ENCODE measurements around the gene NRGN.
A peak's percentile ranks its signal among the peaks of the same experiment; 100 is the strongest.

The NRGN gene

GRCh38 chr11:124722176-124722575 lies 17.6 kb upstream of the NRGN start:
- H3K36me3 ChIP-seq (ENCODE audit: insufficient read depth, low read length) = no peaks in the 10 kb centered on the region
- H3K9ac ChIP-seq (ENCODE audit: low read length) = no peak overlapping the region
- H3K27me3 ChIP-seq (ENCODE audit: control insufficient read depth in 1 of 2, insufficient read depth in 2 of 2, low read length in 2 of 2) = peaks cover 15 to 46% of the 10 kb centered on the region in 2 donors
- H3K4me1 ChIP-seq (ENCODE audit: insufficient read depth, low read length) = peaks cover 6% of the 10 kb centered on the region
- H3K27ac ChIP-seq (ENCODE audit: low read depth, low read length) = no peak overlapping the region
- no peak overlapping the region for H3K4me3 ChIP-seq (ENCODE audit: low read depth in 1 of 2, low read length in 2 of 2)
- H3K9me3 ChIP-seq (ENCODE audit: low read length) = no peaks in the 10 kb centered on the region

GRCh38 chr11:124724979-124725718 lies 14.6 kb upstream of the NRGN start:
- H3K27ac ChIP-seq (ENCODE audit: low read depth, low read length) = no peak overlapping the region
- H3K27me3 ChIP-seq (ENCODE audit: control insufficient read depth in 1 of 2, insufficient read depth in 2 of 2, low read length in 2 of 2) = peaks cover 0 to 21% of the 10 kb centered on the region in 2 donors
- H3K4me1 ChIP-seq (ENCODE audit: insufficient read depth, low read length) = no peaks in the 10 kb centered on the region
- no peak overlapping the region for H3K9ac ChIP-seq (ENCODE audit: low read length)
- no peaks in the 10 kb centered on the region for H3K9me3 ChIP-seq (ENCODE audit: low read length)
- no peaks in the 10 kb centered on the region for H3K36me3 ChIP-seq (ENCODE audit: insufficient read depth, low read length)
- H3K4me3 ChIP-seq (ENCODE audit: low read depth in 1 of 2, low read length in 2 of 2) = no peak overlapping the region

- Histone ChIP-seq H3K27ac (ENCODE audit: low read depth, low read length) (no peak overlapping the region), H3K36me3 (ENCODE audit: insufficient read depth, low read length) (no peaks in the 10 kb centered on the region), H3K9me3 (ENCODE audit: low read length) (no peaks in the 10 kb centered on the region), H3K9ac (ENCODE audit: low read length) (no peak overlapping the region), H3K4me1 (ENCODE audit: insufficient read depth, low read length) (no peaks in the 10 kb centered on the region), H3K4me3 (ENCODE audit: low read depth in 1 of 2, low read length in 2 of 2) (no peak overlapping the region), H3K27me3 (ENCODE audit: control insufficient read depth in 1 of 2, insufficient read depth in 2 of 2, low read length in 2 of 2) (peaks cover 0 to 21% of the 10 kb centered on the region in 2 donors)
These were observed 14.0 kb upstream of the NRGN start for GRCh38 chr11:124725719-124726105.

GRCh38 chr11:124727474-124727873 lies 12.3 kb upstream of the NRGN start:
- Histone ChIP-seq H3K9me3 (ENCODE audit: low read length) (no peaks in the 10 kb centered on the region), H3K27me3 (ENCODE audit: control insufficient read depth in 1 of 2, insufficient read depth in 2 of 2, low read length in 2 of 2) (peaks cover 0 to 9% of the 10 kb centered on the region in 2 donors), H3K36me3 (ENCODE audit: insufficient read depth, low read length) (no peaks in the 10 kb centered on the region), H3K4me3 (ENCODE audit: low read depth in 1 of 2, low read length in 2 of 2) (no peak overlapping the region), H3K9ac (ENCODE audit: low read length) (no peak overlapping the region), H3K27ac (ENCODE audit: low read depth, low read length) (no peak overlapping the region), H3K4me1 (ENCODE audit: insufficient read depth, low read length) (no peaks in the 10 kb centered on the region)

GRCh38 chr11:124728134-124728533 lies 11.6 kb upstream of the NRGN start:
- Histone ChIP-seq H3K9ac (ENCODE audit: low read length) (no peak overlapping the region), H3K27me3 (ENCODE audit: control insufficient read depth in 1 of 2, insufficient read depth in 2 of 2, low read length in 2 of 2) (peaks cover 0 to 9% of the 10 kb centered on the region in 2 donors), H3K9me3 (ENCODE audit: low read length) (no peaks in the 10 kb centered on the region), H3K4me1 (ENCODE audit: insufficient read depth, low read length) (no peaks in the 10 kb centered on the region), H3K4me3 (ENCODE audit: low read depth in 1 of 2, low read length in 2 of 2) (no peak overlapping the region), H3K27ac (ENCODE audit: low read depth, low read length) (no peak overlapping the region), H3K36me3 (ENCODE audit: insufficient read depth, low read length) (no peaks in the 10 kb centered on the region)

GRCh38 chr11:124729571-124729970 lies 10.2 kb upstream of the NRGN start:
- H3K36me3 ChIP-seq (ENCODE audit: insufficient read depth, low read length) = no peaks in the 10 kb centered on the region

GRCh38 chr11:124732230-124732629 lies 7.5 kb upstream of the NRGN start:
- H3K36me3 ChIP-seq (ENCODE audit: insufficient read depth, low read length) = no peaks in the 10 kb centered on the region
- H3K4me3 ChIP-seq (ENCODE audit: low read depth in 1 of 2, low read length in 2 of 2) = no peak overlapping the region
- H3K27me3 ChIP-seq (ENCODE audit: control insufficient read depth in 1 of 2, insufficient read depth in 2 of 2, low read length in 2 of 2) = no peaks in the 10 kb centered on the region
- H3K27ac ChIP-seq (ENCODE audit: low read depth, low read length) = no peak overlapping the region
- H3K9me3 ChIP-seq (ENCODE audit: low read length) = no peaks in the 10 kb centered on the region
- no peaks in the 10 kb centered on the region for H3K4me1 ChIP-seq (ENCODE audit: insufficient read depth, low read length)
- no peak overlapping the region for H3K9ac ChIP-seq (ENCODE audit: low read length)

More at GRCh38 chr11:124729571-124729970, 10.2 kb upstream of the NRGN start:
- Histone ChIP-seq H3K9me3 (ENCODE audit: low read length) (no peaks in the 10 kb centered on the region), H3K27ac (ENCODE audit: low read depth, low read length) (no peak overlapping the region), H3K27me3 (ENCODE audit: control insufficient read depth in 1 of 2, insufficient read depth in 2 of 2, low read length in 2 of 2) (peaks cover 0 to 9% of the 10 kb centered on the region in 2 donors), H3K4me3 (ENCODE audit: low read depth in 1 of 2, low read length in 2 of 2) (no peak overlapping the region), H3K4me1 (ENCODE audit: insufficient read depth, low read length) (no peaks in the 10 kb centered on the region), H3K9ac (ENCODE audit: low read length) (no peak overlapping the region)

- H3K9me3 ChIP-seq (ENCODE audit: low read length) = no peaks in the 10 kb centered on the region
- no peaks in the 10 kb centered on the region for H3K36me3 ChIP-seq (ENCODE audit: insufficient read depth, low read length)
- no peak overlapping the region for H3K4me3 ChIP-seq (ENCODE audit: low read depth in 1 of 2, low read length in 2 of 2)
- H3K27ac ChIP-seq (ENCODE audit: low read depth, low read length) = no peak overlapping the region
- peaks cover 9% of the 10 kb centered on the region for H3K4me1 ChIP-seq (ENCODE audit: insufficient read depth, low read length)
- no peak overlapping the region for H3K9ac ChIP-seq (ENCODE audit: low read length)
- H3K27me3 ChIP-seq (ENCODE audit: control insufficient read depth in 1 of 2, insufficient read depth in 2 of 2, low read length in 2 of 2) = peaks cover 17 to 18% of the 10 kb centered on the region in 2 donors
These were observed 3.0 kb upstream of the NRGN start for GRCh38 chr11:124736736-124737135.

GRCh38 chr11:124737638-124738305 lies 2.0 kb upstream of the NRGN start:
- H3K36me3 ChIP-seq (ENCODE audit: insufficient read depth, low read length) = no peaks in the 10 kb centered on the region
- H3K9ac ChIP-seq (ENCODE audit: low read length) = no peak overlapping the region
- peaks cover 9% of the 10 kb centered on the region for H3K4me1 ChIP-seq (ENCODE audit: insufficient read depth, low read length)
- H3K27ac ChIP-seq (ENCODE audit: low read depth, low read length) = no peak overlapping the region
- no peak overlapping the region for H3K4me3 ChIP-seq (ENCODE audit: low read depth in 1 of 2, low read length in 2 of 2)
- no peaks in the 10 kb centered on the region for H3K9me3 ChIP-seq (ENCODE audit: low read length)
- H3K27me3 ChIP-seq (ENCODE audit: control insufficient read depth in 1 of 2, insufficient read depth in 2 of 2, low read length in 2 of 2) = peaks cover 21 to 27% of the 10 kb centered on the region in 2 donors

- H3K27ac ChIP-seq (ENCODE audit: low read depth, low read length) = no peak overlapping the region
- H3K27me3 ChIP-seq (ENCODE audit: control insufficient read depth in 1 of 2, insufficient read depth in 2 of 2, low read length in 2 of 2) = peaks cover 33 to 39% of the 10 kb centered on the region in 2 donors
- peak overlapping the region in 1 of 2 donors; percentile 71 for H3K4me3 ChIP-seq (ENCODE audit: low read depth in 1 of 2, low read length in 2 of 2)
- no peak overlapping the region for H3K9ac ChIP-seq (ENCODE audit: low read length)
- H3K36me3 ChIP-seq (ENCODE audit: insufficient read depth, low read length) = no peaks in the 10 kb centered on the region
- H3K9me3 ChIP-seq (ENCODE audit: low read length) = no peaks in the 10 kb centered on the region
- peaks cover 9% of the 10 kb centered on the region for H3K4me1 ChIP-seq (ENCODE audit: insufficient read depth, low read length)
These were observed 846 bp upstream of the NRGN start for GRCh38 chr11:124738713-124739478.

GRCh38 chr11:124740277-124740882 lies 638 bp downstream of the NRGN start:
- Histone ChIP-seq H3K4me3 (ENCODE audit: low read depth in 1 of 2, low read length in 2 of 2) (peak overlapping the region; percentile 39 to 71), H3K27ac (ENCODE audit: low read depth, low read length) (no peak overlapping the region), H3K36me3 (ENCODE audit: insufficient read depth, low read length) (no peaks in the 10 kb centered on the region), H3K9me3 (ENCODE audit: low read length) (no peaks in the 10 kb centered on the region), H3K9ac (ENCODE audit: low read length) (no peak overlapping the region), H3K27me3 (ENCODE audit: control insufficient read depth in 1 of 2, insufficient read depth in 2 of 2, low read length in 2 of 2) (peaks cover 47 to 52% of the 10 kb centered on the region in 2 donors), H3K4me1 (ENCODE audit: insufficient read depth, low read length) (peaks cover 9% of the 10 kb centered on the region)

Measured in muscle layer of colon (tissue), 2 donors.